ENCODE measurements around the gene OR11H7. TPM values are rescaled to one million over a fixed set of nuclear protein-coding genes. Genes with fewer than 3 reads are reported as not detected.
"Not testable (repeated sequence)": the region's sequence is repeated elsewhere in the genome, so short reads cannot be mapped to it uniquely, and the experiment has no call there.

OR11H7 gene
- total and polyA plus RNA-seq, 9 of the 15 experiments (the other 6 are each of a cell fraction or from before 2014, with no cell fraction given) = not detected

DNA sequence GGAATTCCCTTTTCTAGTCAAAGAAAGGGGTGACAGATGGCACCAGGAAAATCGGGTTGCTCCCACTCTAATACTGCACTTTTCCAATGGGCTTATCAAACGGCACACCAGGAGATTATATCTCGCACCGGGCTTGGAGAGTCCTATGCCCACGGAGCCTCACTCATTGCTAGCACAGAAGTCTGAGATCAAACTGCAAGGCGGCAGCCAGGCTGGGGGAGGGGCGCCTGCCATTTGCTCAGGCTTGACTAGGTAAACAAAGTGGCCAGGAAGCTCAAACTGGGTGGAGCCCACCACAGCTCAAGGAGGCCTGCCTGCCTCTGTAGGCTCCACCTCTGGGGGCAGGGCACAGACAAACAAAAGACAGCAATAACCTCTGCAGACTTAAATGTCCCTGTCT is 51.5 kb downstream of the OR11H7 start:
- H3K9me1 ChIP-seq (ENCODE audit: control insufficient read depth, insufficient read depth, low read length); BruUV-seq (replicated peaks); POLR2A ChIA-PET; in situ Hi-C loops (cut with MboI); CTCF ChIA-PET (ENCODE audit: low intra/inter-chr PET ratio); ATAC-seq; intact Hi-C loops (cut with micrococcal nuclease); H3K36me3 ChIP-seq (ENCODE audit: control insufficient read depth, insufficient read depth, low read length); H3K79me2 ChIP-seq (ENCODE audit: control insufficient read depth, insufficient read depth, low read length); H3K4me2 ChIP-seq (ENCODE audit: insufficient read depth, low read length); H4K20me1 ChIP-seq (replicated peaks; ENCODE audit: control insufficient read depth, insufficient read depth, low read length); H3K4me1 ChIP-seq (replicated peaks in 1 of 2; ENCODE audit: control insufficient read depth in 2 of 2, insufficient read depth in 2 of 2, low read length in 2 of 2); FAIRE-seq; H3K9ac ChIP-seq (ENCODE audit: insufficient read depth in 1 of 2, low read depth in 2 of 2, low read length in 2 of 2); H3K9me3 ChIP-seq (replicated peaks; ENCODE audit: control insufficient read depth, insufficient read depth, low read depth, low read length); H2AFZ ChIP-seq (ENCODE audit: low read depth, low read length); H3K27me3 ChIP-seq (ENCODE audit: control insufficient read depth in 2 of 2, insufficient read depth in 2 of 2, low read length in 2 of 2); H3K27ac ChIP-seq (ENCODE audit: extremely low read depth, low read depth, low read length); H3K4me3 ChIP-seq: not testable (repeated sequence)
- WGBS (ENCODE audit: insufficient coverage, low coverage, missing lambda C conversion rate) = 40% methylated on average over 6 of the region's 7 CpGs
- peak in 1 of 4 experiments; percentile 24 for DNase-seq (ENCODE audit: extremely low read depth in 1 of 4, low spot score in 3 of 4)

Other genes with a start within 250 kb of the OR11H7 start
Only the 7 nearest of the 18 such genes appear.
- gene OR4N5, start 90.2 kb upstream of the OR11H7 start, total RNA-seq (2014; rRNA removed) = not detected in 2 replicates
- not detected in 2 replicates for gene OR4N5, start 90.2 kb upstream of the OR11H7 start, total RNA-seq (2014; rRNA removed; fragmentation: Illumina TruSeq; extraction: Trizol)
- gene OR4N5, start 90.2 kb upstream of the OR11H7 start, total RNA-seq (2015; rRNA removed; fragmentation: Illumina TruSeq; extraction: Trizol) = not detected in 2 replicates
- not detected in 2 replicates for gene OR4N5, start 90.2 kb upstream of the OR11H7 start, total RNA-seq (2021)
- gene OR4N5, start 90.2 kb upstream of the OR11H7 start, polyA plus RNA-seq (2011; rRNA removed) = not detected in 2 replicates
- not detected in 2 replicates for gene OR4N5, start 90.2 kb upstream of the OR11H7 start, polyA plus RNA-seq (2014; fragmentation: Illumina TruSeq; extraction: Trizol)
- gene OR4N5, start 90.2 kb upstream of the OR11H7 start, polyA plus RNA-seq (2014; fragmentation: Nextera tagmentation; extraction: Ambion mirVana) = not detected
- gene OR4N5, start 90.2 kb upstream of the OR11H7 start, polyA plus RNA-seq (2014; rRNA removed) = not detected in 2 replicates
- not detected in 2 replicates for gene OR11G2, start 38.1 kb upstream of the OR11H7 start, total RNA-seq (2014; rRNA removed)
- not detected in 2 replicates for gene OR11G2, start 38.1 kb upstream of the OR11H7 start, total RNA-seq (2014; rRNA removed; fragmentation: Illumina TruSeq; extraction: Trizol)
- gene OR11G2, start 38.1 kb upstream of the OR11H7 start, total RNA-seq (2015; rRNA removed; fragmentation: Illumina TruSeq; extraction: Trizol) = not detected in 2 replicates
- gene OR11G2, start 38.1 kb upstream of the OR11H7 start, total RNA-seq (2021) = not detected in 2 replicates
- gene OR11G2, start 38.1 kb upstream of the OR11H7 start, polyA plus RNA-seq (2011; rRNA removed) = not detected in 2 replicates
- gene OR11G2, start 38.1 kb upstream of the OR11H7 start, polyA plus RNA-seq (2014; fragmentation: Illumina TruSeq; extraction: Trizol) = not detected in 2 replicates
- gene OR11G2, start 38.1 kb upstream of the OR11H7 start, polyA plus RNA-seq (2014; fragmentation: Nextera tagmentation; extraction: Ambion mirVana) = not detected
- not detected in 2 replicates for gene OR11G2, start 38.1 kb upstream of the OR11H7 start, polyA plus RNA-seq (2014; rRNA removed)
- gene OR11H6, start 5.3 kb upstream of the OR11H7 start, total RNA-seq (2014; rRNA removed) = not detected in 2 replicates
- not detected in 2 replicates for gene OR11H6, start 5.3 kb upstream of the OR11H7 start, total RNA-seq (2014; rRNA removed; fragmentation: Illumina TruSeq; extraction: Trizol)
- not detected in 2 replicates for gene OR11H6, start 5.3 kb upstream of the OR11H7 start, total RNA-seq (2015; rRNA removed; fragmentation: Illumina TruSeq; extraction: Trizol)
- not detected in 2 replicates for gene OR11H6, start 5.3 kb upstream of the OR11H7 start, total RNA-seq (2021)
- not detected in 2 replicates for gene OR11H6, start 5.3 kb upstream of the OR11H7 start, polyA plus RNA-seq (2011; rRNA removed)
- not detected in 2 replicates for gene OR11H6, start 5.3 kb upstream of the OR11H7 start, polyA plus RNA-seq (2014; fragmentation: Illumina TruSeq; extraction: Trizol)
- gene OR11H6, start 5.3 kb upstream of the OR11H7 start, polyA plus RNA-seq (2014; fragmentation: Nextera tagmentation; extraction: Ambion mirVana) = not detected
- not detected in 2 replicates for gene OR11H6, start 5.3 kb upstream of the OR11H7 start, polyA plus RNA-seq (2014; rRNA removed)
- gene OR11H4, start 10.3 kb downstream of the OR11H7 start, total RNA-seq (2014; rRNA removed) = not detected in 2 replicates
- not detected in 2 replicates for gene OR11H4, start 10.3 kb downstream of the OR11H7 start, total RNA-seq (2014; rRNA removed; fragmentation: Illumina TruSeq; extraction: Trizol)
- gene OR11H4, start 10.3 kb downstream of the OR11H7 start, total RNA-seq (2015; rRNA removed; fragmentation: Illumina TruSeq; extraction: Trizol) = not detected in 2 replicates
- gene OR11H4, start 10.3 kb downstream of the OR11H7 start, total RNA-seq (2021) = not detected in 2 replicates
- not detected in 2 replicates for gene OR11H4, start 10.3 kb downstream of the OR11H7 start, polyA plus RNA-seq (2011; rRNA removed)
- not detected in 2 replicates for gene OR11H4, start 10.3 kb downstream of the OR11H7 start, polyA plus RNA-seq (2014; fragmentation: Illumina TruSeq; extraction: Trizol)
- not detected for gene OR11H4, start 10.3 kb downstream of the OR11H7 start, polyA plus RNA-seq (2014; fragmentation: Nextera tagmentation; extraction: Ambion mirVana)
- not detected in 2 replicates for gene OR11H4, start 10.3 kb downstream of the OR11H7 start, polyA plus RNA-seq (2014; rRNA removed)
- gene TTC5, start 77.0 kb downstream of the OR11H7 start, total RNA-seq (2014; rRNA removed) = 4.8 and 8.3 TPM in 2 replicates
- gene TTC5, start 77.0 kb downstream of the OR11H7 start, total RNA-seq (2014; rRNA removed; fragmentation: Illumina TruSeq; extraction: Trizol) = 16.4 and 17.1 TPM in 2 replicates
- 8.0 and 12.5 TPM in 2 replicates for gene TTC5, start 77.0 kb downstream of the OR11H7 start, total RNA-seq (2015; rRNA removed; fragmentation: Illumina TruSeq; extraction: Trizol)
- gene TTC5, start 77.0 kb downstream of the OR11H7 start, total RNA-seq (2021) = 11.7 and 13.8 TPM in 2 replicates
- gene TTC5, start 77.0 kb downstream of the OR11H7 start, polyA plus RNA-seq (2011; rRNA removed) = 11.6 and 12.2 TPM in 2 replicates
- 6.6 and 9.3 TPM in 2 replicates for gene TTC5, start 77.0 kb downstream of the OR11H7 start, polyA plus RNA-seq (2014; fragmentation: Illumina TruSeq; extraction: Trizol)
- gene TTC5, start 77.0 kb downstream of the OR11H7 start, polyA plus RNA-seq (2014; fragmentation: Nextera tagmentation; extraction: Ambion mirVana) = 1 to 10 TPM; 5.6 to 6.0 TPM
- gene TTC5, start 77.0 kb downstream of the OR11H7 start, polyA plus RNA-seq (2014; rRNA removed) = 5.8 and 7.5 TPM in 2 replicates
- 60.9 and 68.3 TPM in 2 replicates for gene CCNB1IP1, start 104.3 kb downstream of the OR11H7 start, total RNA-seq (2014; rRNA removed)
- 107 and 126 TPM in 2 replicates for gene CCNB1IP1, start 104.3 kb downstream of the OR11H7 start, total RNA-seq (2014; rRNA removed; fragmentation: Illumina TruSeq; extraction: Trizol)
- gene CCNB1IP1, start 104.3 kb downstream of the OR11H7 start, total RNA-seq (2015; rRNA removed; fragmentation: Illumina TruSeq; extraction: Trizol) = 68.4 and 77.4 TPM in 2 replicates
- 49.8 and 51.8 TPM in 2 replicates for gene CCNB1IP1, start 104.3 kb downstream of the OR11H7 start, total RNA-seq (2021)
- gene CCNB1IP1, start 104.3 kb downstream of the OR11H7 start, polyA plus RNA-seq (2011; rRNA removed) = 152 and 175 TPM in 2 replicates
- gene CCNB1IP1, start 104.3 kb downstream of the OR11H7 start, polyA plus RNA-seq (2014; fragmentation: Illumina TruSeq; extraction: Trizol) = 87.6 and 95.2 TPM in 2 replicates
- gene CCNB1IP1, start 104.3 kb downstream of the OR11H7 start, polyA plus RNA-seq (2014; fragmentation: Nextera tagmentation; extraction: Ambion mirVana) = 10 to 100 TPM; 80.7 to 81.0 TPM
- gene CCNB1IP1, start 104.3 kb downstream of the OR11H7 start, polyA plus RNA-seq (2014; rRNA removed) = 89.1 and 93.4 TPM in 2 replicates
- 19.7 and 21.4 TPM in 2 replicates for gene PARP2, start 114.7 kb downstream of the OR11H7 start, total RNA-seq (2014; rRNA removed)
- 26.2 and 29.4 TPM in 2 replicates for gene PARP2, start 114.7 kb downstream of the OR11H7 start, total RNA-seq (2014; rRNA removed; fragmentation: Illumina TruSeq; extraction: Trizol)
- gene PARP2, start 114.7 kb downstream of the OR11H7 start, total RNA-seq (2015; rRNA removed; fragmentation: Illumina TruSeq; extraction: Trizol) = 24.1 and 25.3 TPM in 2 replicates
- gene PARP2, start 114.7 kb downstream of the OR11H7 start, total RNA-seq (2021) = 26.9 and 29.9 TPM in 2 replicates
- 41.4 and 50.5 TPM in 2 replicates for gene PARP2, start 114.7 kb downstream of the OR11H7 start, polyA plus RNA-seq (2011; rRNA removed)
- gene PARP2, start 114.7 kb downstream of the OR11H7 start, polyA plus RNA-seq (2014; fragmentation: Illumina TruSeq; extraction: Trizol) = 37.9 and 45.8 TPM in 2 replicates
- gene PARP2, start 114.7 kb downstream of the OR11H7 start, polyA plus RNA-seq (2014; fragmentation: Nextera tagmentation; extraction: Ambion mirVana) = 10 to 100 TPM; 25.2 to 34.6 TPM
- 38.1 and 38.6 TPM in 2 replicates for gene PARP2, start 114.7 kb downstream of the OR11H7 start, polyA plus RNA-seq (2014; rRNA removed)